A673 (cell line): ENCODE data around the gene QPCTL.

Experiments used
- EZH2 ChIP-seq: fragments of 200-600 bp; sonication (generic); IDR thresholded peaks from 2 replicates; pipeline ENCODE4 v1.6.1; 2017; ENCODE audit warnings: borderline replicate concordance, low read depth, mild to moderate bottlenecking, mixed read lengths, antibody characterized with exemption, low read length; ENCODE audit not compliant: poor library complexity, severe bottlenecking
- TF ChIP-seq, protein P1 (sequence below): fragments of 300-800, 200-600 bp; sonication (generic); conservative IDR thresholded peaks from 2 replicates; pipeline ENCODE4 v1.5.1; 2017; ENCODE audit warnings: low read depth, mild to moderate bottlenecking, antibody characterized with exemption, low read length, moderate library complexity, mixed read lengths

DNA sequence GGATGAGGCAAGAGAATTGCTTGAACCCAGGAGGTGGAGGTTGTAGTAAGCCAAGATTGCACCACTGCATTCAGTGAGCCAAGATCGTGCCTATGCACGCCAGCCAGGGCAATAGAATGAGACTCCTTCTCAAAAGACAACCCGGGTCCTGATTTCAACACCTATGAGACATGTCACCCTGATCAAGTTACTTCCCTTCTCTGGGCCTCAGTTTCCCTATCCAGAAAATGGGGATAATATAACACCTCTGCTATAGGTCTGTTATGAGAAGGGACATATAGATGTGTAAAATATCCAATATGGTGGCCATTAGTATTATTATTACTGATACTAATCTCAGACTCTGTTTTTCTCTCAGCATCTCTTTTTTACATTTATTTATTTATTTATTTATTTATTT is 37.4 kb upstream of the QPCTL start:
- TF ChIP-seq, protein P1, sequence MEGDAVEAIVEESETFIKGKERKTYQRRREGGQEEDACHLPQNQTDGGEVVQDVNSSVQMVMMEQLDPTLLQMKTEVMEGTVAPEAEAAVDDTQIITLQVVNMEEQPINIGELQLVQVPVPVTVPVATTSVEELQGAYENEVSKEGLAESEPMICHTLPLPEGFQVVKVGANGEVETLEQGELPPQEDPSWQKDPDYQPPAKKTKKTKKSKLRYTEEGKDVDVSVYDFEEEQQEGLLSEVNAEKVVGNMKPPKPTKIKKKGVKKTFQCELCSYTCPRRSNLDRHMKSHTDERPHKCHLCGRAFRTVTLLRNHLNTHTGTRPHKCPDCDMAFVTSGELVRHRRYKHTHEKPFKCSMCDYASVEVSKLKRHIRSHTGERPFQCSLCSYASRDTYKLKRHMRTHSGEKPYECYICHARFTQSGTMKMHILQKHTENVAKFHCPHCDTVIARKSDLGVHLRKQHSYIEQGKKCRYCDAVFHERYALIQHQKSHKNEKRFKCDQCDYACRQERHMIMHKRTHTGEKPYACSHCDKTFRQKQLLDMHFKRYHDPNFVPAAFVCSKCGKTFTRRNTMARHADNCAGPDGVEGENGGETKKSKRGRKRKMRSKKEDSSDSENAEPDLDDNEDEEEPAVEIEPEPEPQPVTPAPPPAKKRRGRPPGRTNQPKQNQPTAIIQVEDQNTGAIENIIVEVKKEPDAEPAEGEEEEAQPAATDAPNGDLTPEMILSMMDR: no peak
- TF ChIP-seq EZH2: no peak
